BLaER1 (cell line): Measurements from ENCODE around the gene UROS.
A peak's percentile ranks its signal among the peaks of the same experiment; 100 is the strongest.

Source experiments
- H3K27ac ChIP-seq: shearing (Covaris generic); formaldehyde crosslinking; 2 replicates; pipeline ENCODE4 v1.8.1; 2022
- H3K27me3 ChIP-seq: shearing (Covaris generic); formaldehyde crosslinking; 2 replicates; pipeline ENCODE4 v1.8.1; 2022
- H3K36me3 ChIP-seq: shearing (Covaris generic); formaldehyde crosslinking; 2 replicates; pipeline ENCODE4 v1.8.1; 2022
- H3K4me1 ChIP-seq: shearing (Covaris generic); formaldehyde crosslinking; 2 replicates; pipeline ENCODE4 v1.8.1; 2022
- H3K4me2 ChIP-seq: shearing (Covaris generic); formaldehyde crosslinking; 2 replicates; pipeline ENCODE4 v1.8.1; 2022
- H3K4me3 ChIP-seq: shearing (Covaris generic); formaldehyde crosslinking; 2 replicates; pipeline ENCODE4 v1.8.1; 2022
- H3K9ac ChIP-seq: shearing (Covaris generic); formaldehyde crosslinking; 2 replicates; pipeline ENCODE4 v1.8.1; 2022
- H3K9me3 ChIP-seq: shearing (Covaris generic); formaldehyde crosslinking; 2 replicates; pipeline ENCODE4 v1.8.1; 2022
- H4K20me1 ChIP-seq: shearing (Covaris generic); formaldehyde crosslinking; 2 replicates; pipeline ENCODE4 v1.8.1; 2022
- Cebpa-rat ChIP-seq: shearing (Covaris generic); IDR thresholded peaks from 2 replicates; pipeline ENCODE4 v1.8.1; 2022

UROS gene

GRCh38 chr10:125812128-125812750 is 10.8 kb downstream of the UROS start:
- H3K27ac ChIP-seq = no peak overlapping the region
- no peaks in the 10 kb centered on the region for H4K20me1 ChIP-seq
- no peak overlapping the region for H3K9ac ChIP-seq
- no peaks in the 10 kb centered on the region for H3K27me3 ChIP-seq
- TF ChIP-seq Cebpa-rat = no peak
- H3K4me3 ChIP-seq = no peak overlapping the region
- no peak overlapping the region for H3K4me2 ChIP-seq
- peaks cover 72% of the 10 kb centered on the region for H3K36me3 ChIP-seq
- peaks cover 12% of the 10 kb centered on the region for H3K4me1 ChIP-seq
- 0 out of 2 replicates have a peak, but pooled peaks cover 6% of the 10 kb centered on the region for H3K9me3 ChIP-seq

DNA sequence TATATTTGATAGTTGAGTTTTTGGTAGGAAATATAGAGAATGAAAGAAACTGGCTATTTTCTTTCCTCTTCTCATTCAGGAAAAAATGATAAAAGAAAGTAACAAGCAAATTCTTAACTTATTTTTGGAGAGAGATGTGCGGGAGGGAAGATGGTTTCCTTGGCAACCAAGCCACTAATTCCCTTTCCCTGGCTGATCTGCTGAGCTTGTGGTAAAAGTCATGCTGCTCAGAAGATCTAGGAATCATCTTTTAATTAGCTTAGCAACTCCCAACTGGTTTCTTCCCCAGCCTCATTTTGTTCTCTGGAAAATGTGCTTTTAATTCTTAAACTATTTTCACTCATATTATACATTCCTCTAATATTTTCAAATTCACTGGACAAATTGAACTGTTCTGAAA is 11.8 kb downstream of the UROS start:
- H3K27me3 ChIP-seq = no peaks in the 10 kb centered on the region
- H3K9me3 ChIP-seq = 0 out of 2 replicates have a peak, but pooled peaks cover 6% of the 10 kb centered on the region
- H4K20me1 ChIP-seq = no peaks in the 10 kb centered on the region
- H3K4me2 ChIP-seq = peak overlapping the region; percentile 34; the same call in 1 of the 2 replicates
- peaks cover 12% of the 10 kb centered on the region for H3K4me1 ChIP-seq
- peaks cover 79% of the 10 kb centered on the region for H3K36me3 ChIP-seq
- no peak overlapping the region for H3K27ac ChIP-seq
- no peak for TF ChIP-seq Cebpa-rat
- no peak overlapping the region for H3K4me3 ChIP-seq
- no peak overlapping the region for H3K9ac ChIP-seq

DNA sequence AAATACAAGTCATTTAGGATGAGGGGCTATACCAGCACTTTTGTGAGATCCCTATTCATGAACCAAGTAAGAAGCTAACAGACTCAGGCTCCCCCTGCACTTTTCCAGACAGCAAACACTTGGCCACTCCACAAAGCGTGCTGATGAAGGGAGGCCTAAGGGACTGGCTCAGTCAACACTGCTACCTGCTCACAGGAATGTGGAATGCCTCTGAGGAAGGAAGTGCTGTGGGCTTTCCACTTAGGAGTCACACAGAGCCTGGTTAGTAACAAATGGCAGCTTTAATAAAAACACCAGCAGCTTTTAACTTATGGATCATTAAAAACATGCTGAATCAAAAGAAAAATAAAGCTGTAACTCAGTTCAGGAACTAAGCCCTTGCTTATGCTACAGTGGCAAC is 15.0 kb downstream of the UROS start:
- no peaks in the 10 kb centered on the region for H3K27me3 ChIP-seq
- no peak overlapping the region for H3K9ac ChIP-seq
- no peak for TF ChIP-seq Cebpa-rat
- H3K4me2 ChIP-seq = no peak overlapping the region
- no peak overlapping the region for H3K27ac ChIP-seq
- H3K4me3 ChIP-seq = no peak overlapping the region
- peaks cover 20% of the 10 kb centered on the region for H3K4me1 ChIP-seq
- peaks cover 79% of the 10 kb centered on the region for H3K36me3 ChIP-seq
- 0 out of 2 replicates have a peak, but pooled peaks cover 6% of the 10 kb centered on the region for H3K9me3 ChIP-seq
- H4K20me1 ChIP-seq = no peaks in the 10 kb centered on the region

- H3K27me3 ChIP-seq = no peaks in the 10 kb centered on the region
- TF ChIP-seq Cebpa-rat = no peak
- peak overlapping the region; percentile 14; the same call in 1 of the 2 replicates for H3K27ac ChIP-seq
- peak overlapping the region; percentile 75 for H3K4me2 ChIP-seq
- no peaks in the 10 kb centered on the region for H4K20me1 ChIP-seq
- peaks cover 10% of the 10 kb centered on the region; the same call in 1 of the 2 replicates for H3K9me3 ChIP-seq
- no peak overlapping the region for H3K4me3 ChIP-seq
- H3K36me3 ChIP-seq = peaks cover 74% of the 10 kb centered on the region
- H3K9ac ChIP-seq = no peak overlapping the region
- H3K4me1 ChIP-seq = peaks cover 48% of the 10 kb centered on the region
Observed at GRCh38 chr10:125802739-125803138, 20.3 kb downstream of the UROS start.

- peak overlapping the region; percentile 75 for H3K4me2 ChIP-seq
Observed at GRCh38 chr10:125802131-125802530, 20.9 kb downstream of the UROS start.

DNA sequence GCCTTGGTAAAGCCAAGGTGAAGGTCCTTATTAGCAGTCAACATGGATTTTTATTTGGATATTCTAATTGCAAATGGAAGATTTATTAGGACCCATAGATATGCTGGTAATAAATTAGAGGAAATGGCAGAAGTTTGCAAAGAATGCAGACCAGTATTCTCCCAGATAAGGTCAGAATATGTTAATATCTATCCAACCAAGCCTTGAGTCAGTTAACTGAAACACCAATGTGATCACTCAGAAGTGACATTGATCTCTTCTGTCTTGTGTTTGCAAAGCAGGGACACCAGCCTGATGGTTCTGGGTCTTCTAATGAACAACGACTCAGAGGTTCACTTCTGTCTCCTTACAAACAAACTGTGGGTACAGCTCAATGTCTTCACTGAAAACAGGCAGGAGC is 21.5 kb downstream of the UROS start:
- Histone ChIP-seq H3K9ac (no peak overlapping the region), H3K4me1 (peaks cover 49% of the 10 kb centered on the region), H3K36me3 (peaks cover 74% of the 10 kb centered on the region), H3K27ac (no peak overlapping the region), H4K20me1 (no peaks in the 10 kb centered on the region), H3K27me3 (no peaks in the 10 kb centered on the region), H3K9me3 (peaks cover 10% of the 10 kb centered on the region; the same call in 1 of the 2 replicates), H3K4me2 (peak overlapping the region; percentile 75), H3K4me3 (no peak overlapping the region)
- TF ChIP-seq Cebpa-rat = no peak

More at GRCh38 chr10:125802131-125802530, 20.9 kb downstream of the UROS start:
- Histone ChIP-seq H3K9me3 (peaks cover 10% of the 10 kb centered on the region; the same call in 1 of the 2 replicates), H3K4me1 (peaks cover 48% of the 10 kb centered on the region), H3K9ac (no peak overlapping the region), H3K27ac (peak overlapping the region; percentile 14), H3K27me3 (no peaks in the 10 kb centered on the region), H3K4me3 (no peak overlapping the region), H4K20me1 (no peaks in the 10 kb centered on the region), H3K36me3 (peaks cover 74% of the 10 kb centered on the region)
- no peak for TF ChIP-seq Cebpa-rat

GRCh38 chr10:125799451-125800182 is 23.4 kb downstream of the UROS start:
- H3K4me1 ChIP-seq = peaks cover 66% of the 10 kb centered on the region
- peak overlapping the region; percentile 57 for H3K4me2 ChIP-seq
- 0 out of 2 replicates have a peak, but pooled peaks cover 5% of the 10 kb centered on the region for H4K20me1 ChIP-seq
- peaks cover 72% of the 10 kb centered on the region for H3K36me3 ChIP-seq
- no peak overlapping the region for H3K27ac ChIP-seq
- H3K9ac ChIP-seq = no peak overlapping the region
- TF ChIP-seq Cebpa-rat = no peak
- H3K27me3 ChIP-seq = no peaks in the 10 kb centered on the region
- H3K4me3 ChIP-seq = no peak overlapping the region
- peaks cover 10% of the 10 kb centered on the region; the same call in 1 of the 2 replicates for H3K9me3 ChIP-seq

DNA sequence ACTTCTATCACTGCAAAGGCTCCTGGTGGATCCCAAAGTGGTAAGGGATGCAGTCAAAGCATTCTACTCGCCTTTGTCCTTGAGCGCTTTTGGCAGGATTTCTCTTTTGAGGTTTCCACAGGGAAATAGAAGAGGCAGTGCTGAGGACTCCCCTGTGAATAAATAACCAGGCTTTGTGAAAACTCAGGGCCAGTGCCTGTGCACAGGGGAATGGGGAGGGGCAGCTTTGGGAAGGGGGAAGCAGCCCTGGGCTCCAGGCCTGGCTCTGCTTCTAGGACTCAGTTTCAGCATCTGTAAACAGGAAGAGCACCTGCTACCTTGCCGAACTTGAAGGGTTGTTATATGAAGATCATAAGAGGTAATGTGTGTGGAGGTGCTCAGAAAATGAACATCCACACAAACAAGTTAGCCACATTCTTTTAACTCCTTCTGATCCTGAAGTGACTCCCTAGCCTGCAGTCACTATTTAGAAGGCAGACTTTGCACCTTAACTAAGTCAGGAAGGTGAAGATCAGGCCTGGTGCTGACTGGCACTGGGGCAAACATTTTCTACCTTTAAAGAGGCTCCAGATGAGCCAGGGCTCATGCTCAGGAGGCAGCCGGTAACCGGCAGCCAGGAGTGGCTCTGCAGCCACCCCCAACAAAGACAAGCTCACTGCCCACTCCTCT is 24.9 kb downstream of the UROS start:
- Histone ChIP-seq H3K27me3 (no peaks in the 10 kb centered on the region), H3K36me3 (peaks cover 71% of the 10 kb centered on the region), H3K4me2 (no peak overlapping the region)

DNA sequence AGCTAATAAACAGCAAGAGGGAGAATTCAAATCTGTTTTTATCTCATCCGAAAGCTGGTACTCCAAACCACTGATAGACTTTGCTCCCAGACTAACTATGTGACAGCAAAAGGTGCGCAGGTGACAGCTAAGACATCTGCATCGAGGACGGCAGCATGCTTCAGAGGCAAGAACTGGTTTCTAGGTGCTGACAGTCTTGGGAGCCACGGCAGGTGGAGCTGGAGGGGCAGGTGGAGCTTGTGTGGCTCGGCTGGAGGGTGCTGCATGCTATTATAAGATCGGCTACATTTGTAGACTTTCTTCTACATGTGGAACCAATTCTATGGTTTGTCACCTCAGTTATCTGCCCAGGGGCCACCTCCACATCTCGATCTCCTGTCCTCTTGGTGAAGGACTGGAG is 25.6 kb downstream of the UROS start:
- H3K27me3 ChIP-seq = no peaks in the 10 kb centered on the region
- no peak overlapping the region for H3K4me3 ChIP-seq
- no peak overlapping the region for H3K9ac ChIP-seq
- H3K27ac ChIP-seq = no peak overlapping the region
- H3K4me2 ChIP-seq = no peak overlapping the region
- peaks cover 10% of the 10 kb centered on the region; the same call in 1 of the 2 replicates for H3K9me3 ChIP-seq
- H3K4me1 ChIP-seq = peaks cover 52% of the 10 kb centered on the region
- no peak for TF ChIP-seq Cebpa-rat
- H4K20me1 ChIP-seq = 0 out of 2 replicates have a peak, but pooled peaks cover 5% of the 10 kb centered on the region
- peaks cover 77% of the 10 kb centered on the region for H3K36me3 ChIP-seq

More for the DNA sequence above, 24.9 kb downstream of the UROS start:
- no peak overlapping the region for H3K27ac ChIP-seq
- H3K9me3 ChIP-seq = peaks cover 10% of the 10 kb centered on the region; the same call in 1 of the 2 replicates
- TF ChIP-seq Cebpa-rat = no peak
- no peak overlapping the region for H3K4me3 ChIP-seq
- no peak overlapping the region for H3K9ac ChIP-seq
- H4K20me1 ChIP-seq = 0 out of 2 replicates have a peak, but pooled peaks cover 5% of the 10 kb centered on the region
- H3K4me1 ChIP-seq = peaks cover 59% of the 10 kb centered on the region
